GM12801 (cell line): ENCODE measurements around the gene DISP1.

Source experiments
- CTCF ChIP-seq: IDR thresholded peaks from one replicate; pipeline ENCODE4 v1.5.1; 2011; ENCODE audit warnings: control low read depth; ENCODE audit not compliant: insufficient read length; ENCODE audit errors: extremely low read depth

DISP1 gene

GRCh38 chr1:222820171-222820712 is 5.4 kb downstream of the DISP1 start:
- TF ChIP-seq CTCF = no peak

- TF ChIP-seq CTCF = no peak
Observed at GRCh38 chr1:222821239-222821638, 6.4 kb downstream of the DISP1 start.

GRCh38 chr1:222823695-222824094 is 8.9 kb downstream of the DISP1 start:
- TF ChIP-seq CTCF = no peak

GRCh38 chr1:222824641-222825040 is 9.8 kb downstream of the DISP1 start:
- TF ChIP-seq CTCF = no peak

- no peak for TF ChIP-seq CTCF
Observed at GRCh38 chr1:222828939-222829338, 14.1 kb downstream of the DISP1 start.

- no peak for TF ChIP-seq CTCF
Observed at GRCh38 chr1:222829868-222830267, 15.0 kb downstream of the DISP1 start.

- TF ChIP-seq CTCF = no peak
Observed at GRCh38 chr1:222833356-222833876, 18.6 kb downstream of the DISP1 start.
